A673 (cell line): Measurements from ENCODE around the gene GP5. TPM values are rescaled to one million over a fixed set of nuclear protein-coding genes. Genes with fewer than 3 reads are reported as not detected.

Experiments
- BruUV-seq: library from RNA; stranded (reverse); fragments of 400-500 nt; replicated peaks from 2 replicates; lab custom pipeline; 2021; lab: Mats Ljungman, UMichigan
- CTCF ChIA-PET: fragments of 300-600 bp; sonication (Branson Sonifier 250); formaldehyde crosslinking; loops from one replicate; lab custom pipeline; 2022; ENCODE audit warnings: antibody characterized with exemption; lab: Charles Lee
- POLR2A ChIA-PET: fragments of 300-600 bp; sonication (Branson Sonifier 250); formaldehyde crosslinking; loops from one replicate; lab custom pipeline; 2022; ENCODE audit warnings: antibody characterized with exemption; ENCODE audit not compliant: low non-redundant PET; lab: Charles Lee
- DNase-seq: peaks from one replicate; pipeline ENCODE4 v3.0.0-alpha.2; 2015; ENCODE audit warnings: low spot score
- H3K27ac ChIP-seq: fragments of 200-600 bp; sonication (generic); 2 replicates; pipeline ENCODE4 v1.5.1; 2016; ENCODE audit warnings: mixed run types, low read depth, mild to moderate bottlenecking, mixed read lengths, antibody characterized with exemption, low read length; ENCODE audit not compliant: poor library complexity, severe bottlenecking
- H3K27me3 ChIP-seq: fragments of 200-600 bp; sonication (generic); replicated peaks from 2 replicates; pipeline ENCODE4 v1.6.1; 2017; ENCODE audit warnings: mixed run types, low read depth, mild to moderate bottlenecking, mixed read lengths, antibody characterized with exemption, low read length; ENCODE audit not compliant: insufficient read depth, poor library complexity
- H3K36me3 ChIP-seq: fragments of 200-600 bp; sonication (generic); 2 replicates; pipeline ENCODE4 v1.6.1; 2016; ENCODE audit warnings: mixed run types, mild to moderate bottlenecking, mixed read lengths, antibody characterized with exemption, low read length; ENCODE audit not compliant: insufficient read depth, poor library complexity, severe bottlenecking
- H3K4me1 ChIP-seq: fragments of 200-600 bp; sonication (generic); 2 replicates; pipeline ENCODE4 v1.6.1; 2017; ENCODE audit warnings: mixed run types, mild to moderate bottlenecking, mixed read lengths, antibody characterized with exemption, low read length; ENCODE audit not compliant: insufficient read depth, poor library complexity, severe bottlenecking
- H3K4me3 ChIP-seq: fragments of 200-600 bp; sonication (generic); 2 replicates; pipeline ENCODE4 v1.5.1; 2016; ENCODE audit warnings: low read depth, mixed run types, mild to moderate bottlenecking, mixed read lengths, low read length; ENCODE audit not compliant: poor library complexity, severe bottlenecking
- H3K9me3 ChIP-seq: fragments of 200-600 bp; sonication (generic); 2 replicates; pipeline ENCODE4 v1.6.1; 2016; ENCODE audit warnings: mixed run types, low read depth, mild to moderate bottlenecking, mixed read lengths, antibody characterized with exemption, low read length; ENCODE audit not compliant: poor library complexity, severe bottlenecking
- EZH2 ChIP-seq: fragments of 200-600 bp; sonication (generic); IDR thresholded peaks from 2 replicates; pipeline ENCODE4 v1.6.1; 2017; ENCODE audit warnings: borderline replicate concordance, low read depth, mild to moderate bottlenecking, mixed read lengths, antibody characterized with exemption, low read length; ENCODE audit not compliant: poor library complexity, severe bottlenecking
- intact Hi-C: fragments of 100-400 bp; cut with micrococcal nuclease; formaldehyde crosslinking; loops from one replicate; pipeline ENCODE4 v1.10.0; 2022; ENCODE audit not compliant: unreplicated experiment
- total RNA-seq: library from RNA; stranded (reverse); gene quantifications from 2 replicates; pipeline ENCODE4 v1.2.3, GENCODE V29; 2021
- TF ChIP-seq, protein P1 (sequence below): fragments of 300-800, 200-600 bp; sonication (generic); conservative IDR thresholded peaks from 2 replicates; pipeline ENCODE4 v1.5.1; 2017; ENCODE audit warnings: low read depth, mild to moderate bottlenecking, antibody characterized with exemption, low read length, moderate library complexity, mixed read lengths

Gene GP5
- total RNA-seq, 1 experiment from 2014 or later: 0.11 TPM

DNA sequence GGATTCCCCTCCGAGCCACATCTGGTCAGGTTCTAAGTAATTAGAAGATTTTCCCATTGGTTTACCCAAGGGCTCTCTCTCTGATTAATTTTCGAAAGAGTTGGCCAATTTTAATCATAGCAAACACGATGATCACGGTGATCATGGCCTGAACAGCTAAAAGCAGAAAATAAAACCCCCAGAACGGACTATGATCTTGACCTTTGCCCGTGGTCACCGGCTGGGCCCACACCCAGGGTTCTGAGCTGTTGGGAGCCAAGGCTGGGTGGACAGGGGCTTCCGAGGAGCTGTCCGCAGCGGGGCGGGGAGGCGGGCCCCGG, 2.6 kb downstream of the GP5 start:
- Histone ChIP-seq H3K4me3 (no peak overlapping the region), H3K4me1 (peaks cover 18% of the 10 kb centered on the region), H3K27me3 (no peaks in the 10 kb centered on the region), H3K27ac (no peak overlapping the region), H3K36me3 (no peaks in the 10 kb centered on the region), H3K9me3 (no peaks in the 10 kb centered on the region)
- no peak for TF ChIP-seq EZH2
- TF ChIP-seq, protein P1, sequence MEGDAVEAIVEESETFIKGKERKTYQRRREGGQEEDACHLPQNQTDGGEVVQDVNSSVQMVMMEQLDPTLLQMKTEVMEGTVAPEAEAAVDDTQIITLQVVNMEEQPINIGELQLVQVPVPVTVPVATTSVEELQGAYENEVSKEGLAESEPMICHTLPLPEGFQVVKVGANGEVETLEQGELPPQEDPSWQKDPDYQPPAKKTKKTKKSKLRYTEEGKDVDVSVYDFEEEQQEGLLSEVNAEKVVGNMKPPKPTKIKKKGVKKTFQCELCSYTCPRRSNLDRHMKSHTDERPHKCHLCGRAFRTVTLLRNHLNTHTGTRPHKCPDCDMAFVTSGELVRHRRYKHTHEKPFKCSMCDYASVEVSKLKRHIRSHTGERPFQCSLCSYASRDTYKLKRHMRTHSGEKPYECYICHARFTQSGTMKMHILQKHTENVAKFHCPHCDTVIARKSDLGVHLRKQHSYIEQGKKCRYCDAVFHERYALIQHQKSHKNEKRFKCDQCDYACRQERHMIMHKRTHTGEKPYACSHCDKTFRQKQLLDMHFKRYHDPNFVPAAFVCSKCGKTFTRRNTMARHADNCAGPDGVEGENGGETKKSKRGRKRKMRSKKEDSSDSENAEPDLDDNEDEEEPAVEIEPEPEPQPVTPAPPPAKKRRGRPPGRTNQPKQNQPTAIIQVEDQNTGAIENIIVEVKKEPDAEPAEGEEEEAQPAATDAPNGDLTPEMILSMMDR: no peak
- no peak for DNase-seq
- POLR2A ChIA-PET: no interaction called here
- BruUV-seq: no TSS peak
- intact Hi-C loops: no loop called here
- CTCF ChIA-PET: no interaction called here

DNA sequence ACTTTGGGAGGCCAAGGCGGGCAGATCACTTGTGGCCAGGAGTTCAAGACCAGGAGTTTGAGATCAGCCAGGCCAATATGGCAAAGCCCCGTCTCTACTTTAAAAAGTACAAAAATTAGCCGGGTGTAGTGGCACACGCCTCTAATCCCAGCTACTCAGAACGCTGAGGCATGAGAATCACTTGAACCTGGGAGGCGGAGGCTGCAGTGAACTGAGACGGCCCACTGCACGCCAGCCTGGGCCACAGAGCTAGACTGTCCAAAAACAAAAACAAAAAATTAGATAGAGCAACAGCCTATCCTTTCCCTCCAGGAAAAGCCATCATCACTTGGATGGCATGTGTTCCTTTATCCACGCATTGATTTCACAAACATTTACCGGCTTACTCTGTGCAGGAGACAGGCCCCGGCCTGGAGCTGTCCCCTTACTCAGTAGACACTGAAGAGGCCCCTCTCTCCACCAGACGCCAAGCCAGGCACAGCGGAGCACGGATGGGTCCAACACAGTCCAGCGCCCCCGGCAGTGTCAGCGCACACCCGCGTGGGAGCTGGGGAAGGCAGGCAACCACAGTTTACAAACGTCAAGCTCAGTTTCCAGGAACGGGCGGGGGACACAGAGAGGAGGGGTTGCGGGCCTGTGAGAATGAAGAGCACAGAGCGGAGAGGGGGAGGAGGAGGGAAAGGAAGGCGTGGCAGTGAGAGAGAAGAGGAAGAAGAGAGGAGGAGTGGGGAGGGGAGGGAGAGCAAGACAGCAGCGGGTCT, 3.1 kb downstream of the GP5 start:
- no peak overlapping the region for H3K4me3 ChIP-seq
- peak overlapping the region; percentile 58 for H3K27ac ChIP-seq
- H3K36me3 ChIP-seq: no peaks in the 10 kb centered on the region
- no peaks in the 10 kb centered on the region for H3K27me3 ChIP-seq
- ChIA-PET POLR2A (no interaction called here), CTCF (interaction anchor here (0.6 kb wide), 1 partner anchor 57 kb away, joined by 4 read pairs; no protein-coding TSS in a partner anchor)
- intact Hi-C loops: no loop called here
- TF ChIP-seq, protein P1: no peak
- TF ChIP-seq EZH2: no peak
- no peak for DNase-seq
- BruUV-seq: no TSS peak
- H3K9me3 ChIP-seq: peaks cover under 1% of the 10 kb centered on the region
- H3K4me1 ChIP-seq: peaks cover 18% of the 10 kb centered on the region

DNA sequence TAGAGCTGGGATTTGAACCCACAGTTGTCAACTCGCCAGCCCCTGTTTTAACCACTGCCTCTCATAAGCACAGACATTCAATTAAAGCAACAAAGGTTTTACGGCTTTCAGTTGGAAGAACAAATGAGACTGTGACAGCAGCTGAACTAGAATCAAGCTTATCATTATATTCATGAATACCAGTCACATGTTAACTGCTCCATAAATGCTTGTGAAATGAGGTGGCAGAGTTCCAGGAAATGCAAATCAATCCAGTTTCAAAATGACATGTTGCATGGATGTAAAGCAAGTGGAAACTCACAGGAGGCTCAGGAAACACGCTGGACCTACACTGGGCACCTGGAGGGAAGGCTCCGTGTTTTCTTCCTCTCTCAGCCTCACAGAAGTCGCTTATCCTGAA, 3.9 kb downstream of the GP5 start:
- TF ChIP-seq EZH2: no peak
- TF ChIP-seq, protein P1: no peak
- peak overlapping the region; percentile 58 for H3K27ac ChIP-seq
- H3K36me3 ChIP-seq: no peaks in the 10 kb centered on the region
- ChIA-PET CTCF (no interaction called here), POLR2A (no interaction called here)
- H3K27me3 ChIP-seq: no peaks in the 10 kb centered on the region
- no TSS peak for BruUV-seq
- H3K9me3 ChIP-seq: peaks cover 8% of the 10 kb centered on the region
- no peak overlapping the region for H3K4me3 ChIP-seq
- DNase-seq: peak; percentile 83
- H3K4me1 ChIP-seq: peaks cover 18% of the 10 kb centered on the region
- intact Hi-C loops: no loop called here
